Activated CD8-positive, alpha-beta memory T cell treated with anti-CD3 and anti-CD28 coated beads for 1 hour (primary cell): Measurements from ENCODE around the gene ATG10.
A peak's percentile ranks its signal among the peaks of the same experiment; 100 is the strongest.
"Not testable (repeated sequence)": the region's sequence is repeated elsewhere in the genome, so short reads cannot be mapped to it uniquely, and the experiment has no call there.

Experiments used
- DNase-seq, 2 donors: peaks; one replicate each; pipeline ENCODE4 v3.0.0-alpha.2; 2020; ENCODE audit warnings: low read depth in 1 of 2; ENCODE audit errors: extremely low read depth in 1 of 2

Gene ATG10

DNA sequence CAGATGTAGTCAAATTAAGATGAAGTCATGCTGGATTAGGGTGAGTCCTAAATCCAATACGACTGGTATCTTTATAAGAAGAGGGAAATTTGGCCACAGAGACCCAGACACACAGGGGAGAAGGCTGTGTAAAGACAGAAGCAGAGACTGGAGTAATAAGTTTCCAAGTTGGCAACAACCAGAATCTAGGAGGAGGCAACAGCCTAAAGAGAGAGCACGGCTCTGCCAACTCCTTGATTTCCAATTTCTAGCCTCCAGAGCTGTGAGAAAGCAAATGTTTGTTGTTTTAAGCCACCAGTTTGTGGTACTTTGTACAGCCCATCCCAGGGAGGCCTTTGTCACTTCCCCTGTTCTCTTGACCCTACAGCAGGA, 74.4 kb downstream of the ATG10 start:
- no peak for DNase-seq

DNA sequence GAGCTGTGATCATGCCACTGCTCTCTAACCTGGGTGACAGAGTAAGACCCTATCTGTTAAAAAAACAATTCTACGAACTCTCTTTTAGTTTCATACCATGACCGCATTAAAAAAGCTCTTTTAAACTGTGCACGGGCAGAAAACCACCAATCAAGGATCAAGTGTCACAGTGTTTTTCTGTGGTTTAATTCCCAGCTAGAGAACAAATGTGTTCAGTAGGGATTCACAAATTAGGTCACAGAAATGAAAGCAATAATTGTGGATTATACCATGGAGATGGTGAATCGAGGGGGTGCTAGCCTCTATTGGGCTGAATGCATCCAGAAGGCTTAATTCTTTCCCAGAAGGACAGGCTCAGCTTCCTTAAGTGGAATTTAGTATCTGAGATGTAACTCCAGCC, 79.1 kb downstream of the ATG10 start:
- DNase-seq, result no peak

DNA sequence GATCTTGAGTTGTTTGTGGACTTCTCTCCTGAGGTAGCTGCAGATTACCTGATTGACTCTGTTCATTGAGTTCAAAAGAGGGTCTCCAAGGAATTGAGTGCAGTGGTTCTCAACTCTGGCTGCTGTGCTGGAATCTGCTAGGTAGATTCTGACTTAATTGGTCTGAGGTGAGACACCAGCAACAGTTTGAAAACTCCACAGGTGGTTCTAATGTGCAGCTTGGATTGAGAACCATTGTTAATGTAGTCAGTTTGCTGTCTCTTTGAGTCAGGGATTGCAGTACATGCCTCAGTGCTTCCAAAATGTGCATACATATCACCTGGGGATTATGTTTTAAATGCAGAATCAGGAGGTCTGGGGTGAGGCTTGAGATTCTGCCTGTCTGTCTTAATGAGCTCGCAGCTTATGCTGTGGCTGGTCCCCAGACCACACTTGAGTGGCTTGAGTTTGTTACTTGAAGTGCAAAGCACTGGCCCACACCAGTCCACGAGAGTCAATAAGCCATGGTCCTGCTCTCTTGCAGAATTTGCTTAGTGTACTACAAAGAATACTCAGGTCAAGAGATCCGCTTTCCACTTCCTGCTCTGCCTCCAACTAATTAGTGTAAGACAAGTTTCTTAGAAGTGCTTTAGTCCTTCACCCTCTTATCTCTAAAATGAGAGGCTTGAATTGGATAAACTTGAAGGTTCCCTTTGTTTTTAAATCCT, 82.3 kb downstream of the ATG10 start:
- no peak for DNase-seq

DNA sequence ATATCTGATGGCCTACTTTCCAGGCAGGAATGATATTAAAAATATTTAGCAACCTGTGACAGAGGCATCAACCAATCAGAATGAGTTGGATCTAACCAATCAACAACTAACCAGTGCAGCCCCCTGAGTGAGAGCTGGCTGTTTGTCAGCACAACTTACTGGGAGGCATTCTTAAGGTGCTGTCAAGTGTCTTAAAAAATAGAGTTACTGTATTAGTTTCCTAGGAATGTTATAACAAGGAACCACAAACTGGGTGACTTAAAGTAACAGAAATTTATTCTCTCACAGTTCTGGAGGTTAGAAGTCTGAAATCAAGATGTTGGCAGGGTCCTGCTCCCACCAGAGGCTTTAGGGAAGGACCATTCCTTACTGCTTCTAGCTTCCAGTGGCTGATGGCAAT, 85.2 kb downstream of the ATG10 start:
- DNase-seq, result no peak

DNA sequence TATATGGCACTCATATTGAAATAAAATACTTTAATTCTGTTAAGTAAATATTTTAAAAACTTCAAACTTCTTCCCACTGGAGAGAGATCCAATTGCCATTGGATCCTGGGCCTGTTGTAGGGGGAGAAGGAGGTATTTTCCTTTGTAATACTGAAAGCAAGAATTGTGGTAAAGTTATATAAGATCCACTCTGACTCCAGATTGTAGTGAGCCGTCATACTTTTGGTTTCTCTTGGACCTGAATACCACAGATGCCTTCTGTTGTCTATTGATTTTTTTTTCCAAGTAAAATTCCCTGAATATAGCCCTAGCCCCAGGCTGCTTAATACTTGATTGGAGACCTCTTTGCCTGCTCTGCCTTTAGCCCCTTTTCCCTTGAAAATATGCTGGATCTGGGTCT, 86.9 kb downstream of the ATG10 start:
- DNase-seq, result no peak

DNA sequence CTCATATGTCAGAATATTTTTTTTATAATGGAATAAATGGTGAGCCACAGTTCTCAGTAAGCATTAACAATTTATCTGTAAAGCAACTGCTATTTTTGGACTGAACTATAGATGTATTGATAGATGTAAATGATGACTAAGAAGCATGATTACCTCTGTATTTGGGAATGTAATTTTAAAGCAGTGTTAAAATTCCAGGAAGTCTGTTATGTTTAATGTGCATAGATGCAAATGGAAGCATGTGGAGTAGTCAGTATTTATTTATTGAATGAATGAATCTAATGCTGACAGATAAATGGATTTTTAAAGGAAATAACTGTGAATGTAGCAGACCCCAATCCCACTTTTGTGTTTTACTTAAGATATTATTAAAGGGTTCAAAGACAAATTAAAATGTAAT, 95.0 kb downstream of the ATG10 start:
- no peak for DNase-seq

DNA sequence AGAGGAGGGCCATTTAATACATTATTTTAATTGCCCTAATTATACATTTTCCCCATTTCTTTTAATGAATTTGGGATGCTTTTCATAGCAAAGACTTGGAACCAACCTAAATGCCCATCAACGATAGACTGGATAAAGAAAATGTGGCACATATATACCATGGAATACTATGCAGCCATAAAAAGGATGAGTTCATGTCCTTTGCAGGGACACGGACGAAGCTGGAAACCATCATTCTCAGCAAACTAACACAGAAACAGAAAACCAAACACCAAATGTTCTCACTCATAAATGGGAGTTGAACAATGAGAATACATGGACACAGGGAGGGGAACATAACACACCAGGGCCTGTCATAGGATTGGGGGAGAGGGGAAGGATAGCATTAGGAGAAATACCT, 96.2 kb downstream of the ATG10 start:
- DNase-seq, result not testable (repeated sequence)

DNA sequence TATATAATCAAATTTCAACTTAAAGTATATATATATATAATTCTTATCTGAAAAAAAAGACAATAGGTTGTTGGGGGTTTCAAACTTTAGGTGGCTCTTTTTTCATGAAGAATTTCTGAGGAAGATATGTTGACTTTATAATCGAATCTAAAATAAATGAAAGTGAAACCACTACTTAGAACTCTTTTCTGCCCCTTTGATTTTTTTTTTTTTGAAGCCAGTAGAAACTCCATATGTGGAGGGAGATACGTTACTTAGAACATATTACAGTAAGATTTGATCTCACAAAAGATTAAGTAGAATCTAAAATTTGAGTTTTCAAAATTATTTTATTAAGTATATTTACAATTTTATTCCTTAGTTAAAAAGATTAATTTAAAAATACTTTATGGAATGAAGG, 96.9 kb downstream of the ATG10 start:
- DNase-seq, result no peak

DNA sequence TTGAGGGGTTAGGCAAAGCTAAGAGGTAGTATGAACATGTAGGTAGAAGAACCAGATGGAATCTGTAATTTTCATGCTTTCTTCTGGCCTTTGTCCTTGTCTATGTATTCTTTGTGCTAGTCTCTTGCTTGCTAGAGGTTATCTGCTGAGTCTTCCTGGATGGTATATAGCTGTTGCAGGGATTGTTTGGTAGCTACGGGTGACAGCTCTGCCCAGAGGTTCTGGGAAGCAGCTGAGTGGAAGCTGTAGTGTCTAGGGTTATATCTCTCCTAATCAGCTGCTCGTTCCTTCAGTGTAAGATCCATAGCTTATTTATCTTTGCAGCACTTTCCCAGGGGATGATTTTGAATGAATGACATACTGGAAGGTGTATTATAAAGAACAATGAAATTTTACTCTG, 100.3 kb downstream of the ATG10 start:
- DNase-seq, result no peak

DNA sequence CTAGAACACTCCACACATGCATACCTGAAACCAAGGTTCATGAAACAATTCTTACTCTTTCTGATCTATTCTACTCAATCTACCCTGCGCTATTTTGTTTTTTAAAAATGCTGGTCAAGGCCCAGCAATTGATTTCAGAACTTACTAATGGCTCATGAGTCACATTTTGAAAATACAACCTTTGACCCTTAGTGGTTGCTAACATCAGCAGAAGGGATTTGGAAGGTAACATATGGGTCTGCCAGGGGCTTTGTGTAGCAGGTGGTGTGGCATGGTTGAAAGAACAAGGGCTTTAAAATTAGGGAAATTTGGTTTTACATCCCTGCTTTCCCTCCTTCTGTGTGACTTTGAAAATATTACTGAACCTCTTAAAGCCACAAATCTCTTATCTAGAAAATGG, 101.4 kb downstream of the ATG10 start:
- DNase-seq, result no peak

DNA sequence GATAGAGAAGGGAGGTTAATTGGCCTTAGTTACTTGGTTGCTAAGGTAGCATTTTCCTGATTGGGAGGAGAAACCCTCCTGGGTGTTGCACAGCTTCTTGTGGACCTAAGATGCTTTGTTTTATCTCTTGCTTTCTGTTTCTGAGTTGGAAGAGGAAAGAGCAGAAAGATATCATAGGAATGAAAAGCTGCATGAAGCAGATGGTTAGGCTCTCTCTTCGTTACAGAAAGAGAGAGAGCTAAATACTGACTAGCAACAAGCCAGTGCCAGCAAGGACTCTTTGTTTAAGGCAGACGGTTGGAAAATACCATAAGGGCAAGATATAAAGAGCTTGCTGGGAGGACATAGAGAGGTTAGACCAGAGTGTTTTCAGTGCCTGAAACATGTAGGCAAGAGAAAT, 103.1 kb downstream of the ATG10 start:
- no peak for DNase-seq

DNA sequence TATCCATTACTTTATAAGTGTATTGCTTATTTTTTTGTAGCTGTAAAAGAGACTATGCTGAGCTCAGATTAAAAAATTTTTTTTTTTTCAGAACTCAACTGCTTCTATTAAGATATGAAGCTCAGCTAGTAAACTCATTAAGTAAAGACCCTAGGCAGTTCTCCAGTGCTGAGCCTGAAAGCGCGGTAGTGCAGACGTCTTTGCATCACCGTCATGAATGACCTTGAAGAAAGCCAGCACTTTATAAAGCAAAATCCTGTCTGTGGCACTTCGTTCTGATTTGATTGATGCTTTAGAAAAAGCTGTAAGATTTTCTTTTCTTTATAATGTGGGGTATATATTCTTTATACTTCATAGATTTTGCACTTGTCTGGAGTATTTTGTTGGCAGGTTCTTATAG, 105.7 kb downstream of the ATG10 start:
- DNase-seq, result no peak

DNA sequence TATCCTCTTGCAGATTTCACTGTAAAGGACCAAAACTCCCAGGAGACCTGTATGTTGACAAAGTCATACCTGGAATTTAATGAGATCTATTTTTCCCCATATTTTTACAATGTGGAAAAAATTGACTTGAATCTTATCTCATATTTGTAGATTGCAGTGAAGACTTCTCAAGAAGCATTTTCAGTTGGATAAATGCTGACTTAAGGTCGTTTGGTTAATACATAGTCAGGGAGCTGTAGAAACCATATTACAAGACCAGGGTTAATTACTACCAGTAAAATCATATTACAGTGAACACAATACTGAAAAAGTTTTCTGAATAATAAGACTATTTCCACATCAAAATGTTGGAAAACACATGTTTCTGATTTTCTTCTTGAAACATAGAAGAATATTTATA, 119.8 kb downstream of the ATG10 start:
- no peak for DNase-seq

DNA sequence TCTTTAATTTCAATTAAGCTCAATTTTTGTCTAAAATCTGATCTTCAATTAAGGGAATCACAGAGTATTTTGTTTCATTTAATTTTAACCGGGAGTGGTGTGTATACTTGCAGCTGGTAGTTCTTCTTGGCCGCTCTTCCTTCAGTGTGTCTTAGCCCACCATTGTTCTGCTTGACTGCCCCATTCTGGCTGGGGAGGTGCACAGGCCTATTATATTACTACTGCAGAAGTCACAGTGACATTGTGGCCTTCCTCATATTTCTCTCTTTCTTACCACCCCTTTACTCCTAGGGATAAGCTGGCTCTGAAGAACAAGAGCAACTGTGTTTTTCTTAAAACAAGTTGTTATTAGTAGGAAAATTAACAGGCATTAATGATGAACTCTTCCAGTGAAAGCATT, 123.7 kb downstream of the ATG10 start:
- DNase-seq, result no peak

DNA sequence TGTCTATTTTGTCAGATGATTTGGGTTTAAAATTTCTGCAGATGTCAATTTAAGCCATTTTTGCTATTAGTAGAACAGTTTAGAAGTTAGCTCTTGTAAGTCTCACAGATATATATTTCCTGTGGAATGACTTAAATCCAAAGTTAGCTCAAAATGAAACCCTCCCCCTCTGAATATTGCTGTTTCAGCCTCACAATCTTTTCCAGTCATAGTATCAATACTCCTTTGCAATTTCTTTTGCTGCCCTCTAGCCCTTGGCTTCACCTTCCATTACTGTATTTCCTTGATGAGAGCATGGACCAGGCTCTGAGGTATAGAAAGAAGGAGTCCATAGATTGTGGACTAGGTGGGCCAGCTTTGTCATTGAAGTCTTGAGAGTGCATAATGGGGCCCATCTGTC, 124.4 kb downstream of the ATG10 start:
- no peak for DNase-seq

DNA sequence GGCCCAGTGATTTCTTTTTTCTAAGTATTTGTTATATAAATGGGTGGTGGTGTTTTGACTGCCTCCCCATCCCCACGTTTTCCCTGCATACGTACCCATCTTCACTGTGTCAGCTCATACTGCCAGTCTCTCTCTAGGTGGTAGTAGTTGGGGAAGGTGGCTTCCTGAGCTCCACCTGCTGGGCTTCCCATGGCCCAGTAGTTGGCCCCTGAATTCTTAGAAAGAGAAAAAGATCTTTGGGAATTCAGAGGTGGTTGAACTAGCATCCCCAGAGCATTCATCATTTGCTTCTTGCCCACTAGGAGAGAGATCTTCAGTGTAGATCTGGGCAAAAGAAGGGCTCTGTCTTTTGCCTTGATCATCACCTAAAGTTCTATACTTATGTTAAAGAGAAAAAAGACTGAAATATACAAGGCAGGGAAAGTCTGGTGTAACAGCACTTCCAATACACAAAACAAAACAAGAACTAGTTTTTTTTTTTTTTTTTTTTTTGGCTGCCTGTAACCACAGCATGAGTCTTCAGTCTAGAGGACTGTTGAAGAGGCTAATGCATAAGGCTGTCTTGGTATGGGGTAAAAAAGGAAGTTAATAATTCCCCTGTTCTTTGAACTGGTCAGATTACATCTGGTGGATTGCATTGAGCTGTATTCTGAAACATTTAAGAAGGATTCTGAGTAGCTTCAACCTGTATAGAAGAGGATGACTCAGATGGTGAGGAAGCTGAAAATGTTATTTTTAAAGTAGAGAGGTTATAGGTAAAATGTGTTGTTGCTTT, 128.7 kb downstream of the ATG10 start:
- no peak for DNase-seq

DNA sequence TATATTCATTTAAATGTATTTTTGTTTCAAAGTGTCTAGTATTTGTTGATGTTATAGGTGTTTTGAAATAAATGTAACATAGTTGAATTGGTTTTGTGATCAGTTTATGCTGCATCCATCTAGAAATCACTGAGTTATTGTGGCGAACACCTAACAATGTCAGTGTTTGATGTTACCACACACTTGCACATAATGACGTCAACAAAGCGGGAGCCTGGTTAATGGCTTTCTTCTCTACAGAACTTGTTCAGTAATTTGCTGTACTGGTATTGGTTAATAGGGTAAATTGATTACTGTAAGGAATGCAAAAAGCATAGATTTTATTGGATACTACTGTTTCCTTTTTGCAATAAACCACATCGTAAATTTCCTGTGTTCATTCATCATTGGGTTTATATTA, 133.0 kb downstream of the ATG10 start:
- DNase-seq, result peak in 1 of 2 donors; percentile 6

DNA sequence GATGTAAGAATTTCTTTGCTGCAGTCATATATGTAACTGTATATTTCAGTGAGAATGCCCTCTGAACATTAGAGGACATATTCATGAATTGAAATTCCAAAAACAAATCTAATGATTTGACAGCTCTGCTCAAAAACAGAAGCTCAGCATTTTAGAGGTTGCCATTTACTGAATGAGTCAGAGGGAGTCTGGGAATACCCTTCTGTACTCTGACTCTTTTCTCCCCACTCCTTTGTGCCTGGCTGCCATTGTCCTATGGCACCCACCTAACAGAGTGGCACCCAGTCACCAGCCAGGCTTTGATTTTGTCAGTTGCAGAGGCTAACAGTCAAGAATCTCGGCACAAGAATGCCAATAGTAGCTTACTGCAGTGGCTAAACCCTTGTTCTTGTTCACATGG, 133.6 kb downstream of the ATG10 start:
- DNase-seq, result no peak

DNA sequence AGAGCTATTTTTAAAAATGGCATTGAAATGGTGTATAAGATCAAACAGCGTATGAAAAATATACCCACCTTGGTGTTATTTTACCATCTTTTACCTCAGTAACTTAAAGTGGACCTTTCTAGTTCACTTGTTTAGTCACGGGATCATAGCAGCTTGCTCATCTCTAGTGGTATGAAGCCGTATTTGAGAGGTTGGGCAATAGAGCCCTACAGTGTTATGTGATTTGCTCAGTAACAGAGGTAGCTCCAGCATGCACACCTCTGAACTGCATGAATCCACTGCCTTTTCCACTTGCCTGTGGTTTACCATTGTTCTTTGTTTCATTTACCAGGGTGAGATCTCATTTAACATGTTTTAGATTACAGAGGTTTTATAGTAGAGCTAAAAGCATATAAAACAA, 134.4 kb downstream of the ATG10 start:
- DNase-seq, result no peak

DNA sequence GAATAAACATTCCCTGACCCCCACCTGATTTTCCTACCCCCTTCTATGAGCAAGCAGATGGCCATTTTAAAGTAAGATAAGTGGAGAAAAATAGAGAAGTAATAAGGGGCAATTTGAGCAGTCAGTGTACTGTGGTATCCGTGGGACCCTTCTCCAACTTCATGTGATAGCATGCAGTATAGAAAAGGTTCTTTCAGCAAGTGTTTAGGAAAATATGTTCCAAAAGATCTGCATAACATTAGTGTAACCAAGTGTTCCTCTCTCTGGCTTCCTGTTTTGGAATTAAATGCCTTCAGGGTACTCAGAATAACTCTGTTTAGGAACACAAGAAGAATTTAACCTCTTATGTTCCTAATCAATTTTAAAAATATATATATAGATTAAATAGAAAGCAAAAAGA, 134.9 kb downstream of the ATG10 start:
- DNase-seq, result no peak

DNA sequence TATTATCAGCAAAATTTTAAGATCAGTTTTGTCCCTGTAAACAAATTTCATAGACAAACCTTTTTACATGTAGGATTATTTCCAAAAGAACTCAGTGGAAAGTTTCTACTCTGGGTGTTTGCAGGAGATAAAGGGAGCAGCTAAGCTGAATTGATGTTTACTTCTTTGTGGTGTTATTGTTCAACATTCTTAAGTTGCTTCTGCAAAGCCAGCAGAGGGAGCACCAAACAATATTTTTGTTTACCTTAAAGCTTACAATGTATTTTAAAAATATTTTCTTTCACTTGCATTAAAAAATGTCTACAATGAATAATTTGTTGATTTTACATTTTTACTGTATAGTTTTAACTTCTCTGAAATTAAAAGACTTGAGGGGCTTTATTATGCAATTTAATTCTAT, 135.4 kb downstream of the ATG10 start:
- DNase-seq, result no peak

DNA sequence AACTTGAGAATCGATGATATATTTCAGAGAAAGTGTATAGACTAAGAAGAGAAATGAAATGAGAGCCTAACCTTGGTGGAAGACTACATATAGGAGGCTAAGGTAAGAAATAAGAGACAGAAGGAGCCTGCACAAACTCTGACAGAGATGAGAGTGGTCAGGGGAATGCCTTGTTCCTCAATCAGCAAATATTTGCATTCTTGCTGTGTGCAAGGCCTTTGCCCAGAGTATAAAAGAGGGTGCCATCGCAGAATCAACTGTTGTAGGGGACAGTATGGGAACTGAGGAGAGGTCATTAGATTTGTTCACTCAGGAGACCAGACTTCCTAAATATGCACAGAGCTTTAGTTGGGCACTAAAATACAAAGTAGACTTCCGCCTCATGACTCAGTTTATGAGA, 137.2 kb downstream of the ATG10 start:
- no peak for DNase-seq

DNA sequence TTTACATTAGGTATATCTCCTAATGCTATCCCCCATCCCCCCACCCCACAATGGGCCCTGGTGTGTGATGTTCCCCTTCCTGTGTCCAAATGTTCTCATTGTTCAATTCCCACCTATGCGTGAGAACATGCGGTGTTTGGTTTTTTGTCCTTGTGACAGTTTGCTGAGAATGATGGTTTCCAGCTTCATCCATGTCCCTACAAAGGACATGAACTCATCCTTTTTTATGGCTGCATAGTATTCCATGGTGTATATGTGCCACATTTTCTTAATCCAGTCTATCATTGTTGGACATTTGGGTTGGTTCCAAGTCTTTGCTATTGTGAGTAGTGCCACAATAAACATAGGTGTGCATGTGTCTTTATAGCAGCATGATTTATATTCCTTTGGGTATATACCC, 138.1 kb downstream of the ATG10 start:
- DNase-seq, result not testable (repeated sequence)
